Keratinocyte (primary cell): ENCODE data around the gene LILRA1. TPM values are rescaled to one million over a fixed set of nuclear protein-coding genes. Genes with fewer than 3 reads are reported as not detected.
"Not testable (repeated sequence)": the region's sequence is repeated elsewhere in the genome, so short reads cannot be mapped to it uniquely, and the experiment has no call there.

ENCODE experiments used
- DNase-seq: peaks from one replicate; pipeline ENCODE4 v3.0.0-alpha.2; 2011; ENCODE audit warnings: low read depth, missing footprints, low spot score
- FAIRE-seq: peaks from 2 replicates; lab custom pipeline; 2011; peaks lifted over from hg19 to GRCh38; lab: Jason Lieb, UNC
- H2AFZ ChIP-seq: 2 replicates; pipeline ENCODE4 v1.6.0; 2012; ENCODE audit warnings: low read length, control low read depth, inconsistent platforms; ENCODE audit not compliant: control insufficient read depth
- H3K27ac ChIP-seq: 2 replicates; pipeline ENCODE4 v1.5.1; 2011; ENCODE audit warnings: low read length; ENCODE audit not compliant: control insufficient read depth, insufficient read depth
- H3K27me3 ChIP-seq: 3 replicates; pipeline ENCODE4 v1.6.0; 2011; ENCODE audit warnings: low read length; ENCODE audit not compliant: control insufficient read depth, insufficient read depth; ENCODE audit errors: extremely low read depth
- H3K36me3 ChIP-seq, 2 experiments: 2 replicates in 1 of 2; 3 replicates in 1 of 2; pipeline ENCODE4 v1.5.1; 2011; ENCODE audit warnings: low read length in 2 of 2, mild to moderate bottlenecking in 1 of 2; ENCODE audit not compliant: control insufficient read depth in 2 of 2, insufficient read depth in 2 of 2; ENCODE audit errors: extremely low read depth in 1 of 2
- H3K4me1 ChIP-seq: 3 replicates; pipeline ENCODE4 v1.5.1; 2011; ENCODE audit warnings: low read length; ENCODE audit not compliant: control insufficient read depth, insufficient read depth; ENCODE audit errors: extremely low read depth
- H3K4me2 ChIP-seq: 3 replicates; pipeline ENCODE4 v1.6.0; 2011; ENCODE audit warnings: low read depth, low read length; ENCODE audit not compliant: control insufficient read depth, insufficient read depth; ENCODE audit errors: extremely low read depth
- H3K4me3 ChIP-seq, 3 experiments: fragments of 200-600 bp in 1 of 3; sonication (generic) in 1 of 3; 2 replicates in 2 of 3; 3 replicates in 1 of 3; pipeline ENCODE4 v1.5.1; 2011 to 2016; ENCODE audit warnings: low read length in 3 of 3, mild to moderate bottlenecking in 3 of 3, control low read depth in 2 of 3, inconsistent platforms in 1 of 3, low read depth in 1 of 3, mixed read lengths in 1 of 3, mixed run types in 1 of 3, moderate library complexity in 1 of 3; ENCODE audit not compliant: control insufficient read depth in 2 of 3, insufficient read depth in 2 of 3; ENCODE audit errors: extremely low read depth in 1 of 3
- H3K79me2 ChIP-seq: 2 replicates; pipeline ENCODE4 v1.6.0; 2012; ENCODE audit warnings: low read length; ENCODE audit not compliant: control insufficient read depth, insufficient read depth
- H3K9ac ChIP-seq: 3 replicates; pipeline ENCODE4 v1.6.0; 2011; ENCODE audit warnings: low read length; ENCODE audit not compliant: control insufficient read depth, insufficient read depth; ENCODE audit errors: extremely low read depth
- H3K9me1 ChIP-seq: 3 replicates; pipeline ENCODE4 v1.6.0; 2011; ENCODE audit warnings: low read length; ENCODE audit not compliant: control insufficient read depth, insufficient read depth; ENCODE audit errors: extremely low read depth
- H3K9me3 ChIP-seq: 2 replicates; pipeline ENCODE4 v1.5.1; 2012; ENCODE audit warnings: low read depth, low read length; ENCODE audit not compliant: control insufficient read depth
- H4K20me1 ChIP-seq: 3 replicates; pipeline ENCODE4 v1.6.0; 2011; ENCODE audit warnings: low read length; ENCODE audit not compliant: control insufficient read depth, insufficient read depth; ENCODE audit errors: extremely low read depth
- EZH2 ChIP-seq: IDR thresholded peaks from one replicate; pipeline ENCODE4 v1.6.1; 2012; ENCODE audit warnings: inconsistent platforms, mild to moderate bottlenecking, low read length, moderate library complexity
- dilution Hi-C: fragments of 300-500 bp; cut with MboI; formaldehyde crosslinking; loops from one replicate; pipeline ENCODE4 v1.7.0; 2020; ENCODE audit warnings: low sequenced_read_pairs; ENCODE audit not compliant: extremely low pct_ligation_motif_present
- polyA plus RNA-seq, 5 experiments: library from polyadenylated mRNA; depleted of rRNA in 3 of 5; stranded (reverse) in 3 of 5; stranded (forward) in 1 of 5; unstranded in 1 of 5; fragments of >200 nt; gene quantifications; 1 replicate in 1 of 5; 2 replicates in 3 of 5; 3 replicates in 1 of 5; pipeline versions ENCODE4 v1.2.1 to v1.2.3, GENCODE V29; 2011 to 2012; ENCODE audit warnings: missing spikeins in 2 of 5, low read depth in 1 of 5, low replicate concordance in 1 of 5
- TF ChIP-seq, protein P1 (sequence below), 3 experiments: IDR thresholded peaks in 1 of 3; conservative IDR thresholded peaks in 1 of 3; optimal IDR thresholded peaks in 1 of 3; 2 replicates in 2 of 3; 3 replicates in 1 of 3; pipeline versions ENCODE3 to v1.5.1; 2011; ENCODE audit warnings: low read length in 3 of 3, mild to moderate bottlenecking in 3 of 3, moderate library complexity in 2 of 3, control low read depth in 1 of 3, inconsistent platforms in 1 of 3; ENCODE audit not compliant: insufficient read depth in 2 of 3; ENCODE audit errors: extremely low read depth in 1 of 3

Gene LILRA1
- polyA plus RNA-seq, 1 donor (not counting 4 experiments of a cell fraction or from before 2014, with no cell fraction given) = not detected

GRCh38 chr19:54633401-54633800 is 40.0 kb downstream of the LILRA1 start:
- Histone ChIP-seq H3K4me1 (no peaks in the 10 kb centered on the region), H3K4me2 (no peak overlapping the region), H3K36me3 (no peaks in the 10 kb centered on the region), H4K20me1 (no peaks in the 10 kb centered on the region), H3K4me3 (no peak overlapping the region), H2AFZ (no peak overlapping the region), H3K9me3 (peaks cover 4% of the 10 kb centered on the region), H3K9me1 (no peaks in the 10 kb centered on the region), H3K27ac (no peak overlapping the region), H3K79me2 (no peaks in the 10 kb centered on the region), H3K9ac (no peak overlapping the region), H3K27me3 (no peaks in the 10 kb centered on the region)
- DNase-seq = no peak
- TF ChIP-seq, protein P1, sequence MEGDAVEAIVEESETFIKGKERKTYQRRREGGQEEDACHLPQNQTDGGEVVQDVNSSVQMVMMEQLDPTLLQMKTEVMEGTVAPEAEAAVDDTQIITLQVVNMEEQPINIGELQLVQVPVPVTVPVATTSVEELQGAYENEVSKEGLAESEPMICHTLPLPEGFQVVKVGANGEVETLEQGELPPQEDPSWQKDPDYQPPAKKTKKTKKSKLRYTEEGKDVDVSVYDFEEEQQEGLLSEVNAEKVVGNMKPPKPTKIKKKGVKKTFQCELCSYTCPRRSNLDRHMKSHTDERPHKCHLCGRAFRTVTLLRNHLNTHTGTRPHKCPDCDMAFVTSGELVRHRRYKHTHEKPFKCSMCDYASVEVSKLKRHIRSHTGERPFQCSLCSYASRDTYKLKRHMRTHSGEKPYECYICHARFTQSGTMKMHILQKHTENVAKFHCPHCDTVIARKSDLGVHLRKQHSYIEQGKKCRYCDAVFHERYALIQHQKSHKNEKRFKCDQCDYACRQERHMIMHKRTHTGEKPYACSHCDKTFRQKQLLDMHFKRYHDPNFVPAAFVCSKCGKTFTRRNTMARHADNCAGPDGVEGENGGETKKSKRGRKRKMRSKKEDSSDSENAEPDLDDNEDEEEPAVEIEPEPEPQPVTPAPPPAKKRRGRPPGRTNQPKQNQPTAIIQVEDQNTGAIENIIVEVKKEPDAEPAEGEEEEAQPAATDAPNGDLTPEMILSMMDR (optimal IDR thresholded peaks at IDR 0.05 in 1 of 3, IDR thresholded peaks at IDR 0.05 in 1 of 3, conservative IDR thresholded peaks at IDR 0.05 in 1 of 3; ENCODE audit: extremely low read depth in 1 of 3, insufficient read depth in 2 of 3, low read length in 3 of 3) = no peak
- no peak for TF ChIP-seq EZH2
- FAIRE-seq = no peak
- dilution Hi-C loops = no loop called here

GRCh38 chr19:54636081-54636480 is 42.6 kb downstream of the LILRA1 start:
- H3K27me3 ChIP-seq, FAIRE-seq: not testable (repeated sequence)

DNA sequence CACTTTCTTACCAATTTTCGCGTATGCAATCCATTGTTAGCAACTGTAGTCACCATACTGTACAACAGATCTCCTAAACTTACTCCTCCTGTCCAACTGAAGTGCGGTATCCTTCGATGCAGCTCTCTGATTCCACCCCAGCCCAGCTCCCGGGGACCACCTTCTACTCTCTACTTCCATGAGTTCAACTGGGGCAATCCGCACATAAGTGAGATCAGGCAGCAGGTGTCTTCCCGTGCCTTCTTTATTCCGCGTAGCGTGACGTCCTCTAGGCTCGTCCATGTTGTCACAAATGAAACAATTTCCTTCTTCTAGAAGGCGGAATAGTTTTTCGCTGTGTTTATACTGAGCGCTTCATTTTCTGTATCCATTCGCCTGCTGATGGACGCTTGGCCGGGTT is 45.3 kb downstream of the LILRA1 start:
- Histone ChIP-seq H3K9me3 (no peaks in the 10 kb centered on the region), H4K20me1 (no peaks in the 10 kb centered on the region), H3K27ac (no peak overlapping the region), H3K4me3 (no peak overlapping the region), H3K4me1 (no peaks in the 10 kb centered on the region), H3K9me1 (no peaks in the 10 kb centered on the region), H3K9ac (no peak overlapping the region), H3K4me2 (no peak overlapping the region), H3K79me2 (no peaks in the 10 kb centered on the region), H3K36me3 (no peaks in the 10 kb centered on the region), H3K27me3 (no peaks in the 10 kb centered on the region), H2AFZ (no peak overlapping the region)
- DNase-seq = no peak
- TF ChIP-seq, protein P1 (optimal IDR thresholded peaks at IDR 0.05 in 1 of 3, IDR thresholded peaks at IDR 0.05 in 1 of 3, conservative IDR thresholded peaks at IDR 0.05 in 1 of 3; ENCODE audit: extremely low read depth in 1 of 3, insufficient read depth in 2 of 3, low read length in 3 of 3) = no peak
- no peak for TF ChIP-seq EZH2
- dilution Hi-C loops = no loop called here
- no peak for FAIRE-seq

More at GRCh38 chr19:54636081-54636480, 42.6 kb downstream of the LILRA1 start:
- dilution Hi-C loops, DNase-seq, H3K36me3 ChIP-seq, H3K9me1 ChIP-seq, H2AFZ ChIP-seq, H3K4me3 ChIP-seq, H4K20me1 ChIP-seq, H3K79me2 ChIP-seq, H3K9ac ChIP-seq, H3K4me1 ChIP-seq, H3K27ac ChIP-seq, H3K4me2 ChIP-seq, H3K9me3 ChIP-seq: not testable (repeated sequence)

DNA sequence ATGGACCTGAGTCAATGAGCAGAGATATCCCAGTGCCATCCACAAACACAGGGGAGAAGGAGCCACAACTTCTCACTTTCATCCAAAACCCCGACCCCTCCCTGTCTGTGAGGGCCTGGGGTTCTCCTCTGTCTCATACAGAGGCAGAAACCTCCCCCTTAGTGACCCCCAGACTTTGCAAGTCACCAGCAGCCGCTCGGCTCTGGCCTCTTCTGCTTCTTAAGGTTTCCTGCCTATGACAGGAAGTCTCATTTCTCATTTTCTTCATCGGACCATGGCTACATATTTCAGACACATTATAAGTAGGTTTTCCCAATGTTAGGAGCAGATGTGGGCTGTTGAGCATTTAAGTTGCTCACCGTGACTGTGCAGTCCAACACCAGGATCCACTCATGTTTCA is 49.5 kb downstream of the LILRA1 start:
- H3K9ac ChIP-seq, FAIRE-seq, H3K4me3 ChIP-seq, H3K36me3 ChIP-seq, H3K27me3 ChIP-seq, DNase-seq, H3K9me3 ChIP-seq, dilution Hi-C loops, H4K20me1 ChIP-seq, H3K9me1 ChIP-seq, H2AFZ ChIP-seq, H3K27ac ChIP-seq, H3K79me2 ChIP-seq, H3K4me1 ChIP-seq, H3K4me2 ChIP-seq: not testable (repeated sequence)
